Stimulated activated CD8-positive, alpha-beta memory T cell treated with anti-CD3 and anti-CD28 coated beads, Interleukin-12 subunit alpha, Interleukin-12 subunit beta, amount 100 ng/mL, for 4 hours (primary cell): ENCODE measurements around the gene NXNL2.

ENCODE experiments used
- DNase-seq: peaks from one replicate; pipeline ENCODE4 v3.0.0-alpha.2; 2020; ENCODE audit warnings: low read depth

The NXNL2 gene

DNA sequence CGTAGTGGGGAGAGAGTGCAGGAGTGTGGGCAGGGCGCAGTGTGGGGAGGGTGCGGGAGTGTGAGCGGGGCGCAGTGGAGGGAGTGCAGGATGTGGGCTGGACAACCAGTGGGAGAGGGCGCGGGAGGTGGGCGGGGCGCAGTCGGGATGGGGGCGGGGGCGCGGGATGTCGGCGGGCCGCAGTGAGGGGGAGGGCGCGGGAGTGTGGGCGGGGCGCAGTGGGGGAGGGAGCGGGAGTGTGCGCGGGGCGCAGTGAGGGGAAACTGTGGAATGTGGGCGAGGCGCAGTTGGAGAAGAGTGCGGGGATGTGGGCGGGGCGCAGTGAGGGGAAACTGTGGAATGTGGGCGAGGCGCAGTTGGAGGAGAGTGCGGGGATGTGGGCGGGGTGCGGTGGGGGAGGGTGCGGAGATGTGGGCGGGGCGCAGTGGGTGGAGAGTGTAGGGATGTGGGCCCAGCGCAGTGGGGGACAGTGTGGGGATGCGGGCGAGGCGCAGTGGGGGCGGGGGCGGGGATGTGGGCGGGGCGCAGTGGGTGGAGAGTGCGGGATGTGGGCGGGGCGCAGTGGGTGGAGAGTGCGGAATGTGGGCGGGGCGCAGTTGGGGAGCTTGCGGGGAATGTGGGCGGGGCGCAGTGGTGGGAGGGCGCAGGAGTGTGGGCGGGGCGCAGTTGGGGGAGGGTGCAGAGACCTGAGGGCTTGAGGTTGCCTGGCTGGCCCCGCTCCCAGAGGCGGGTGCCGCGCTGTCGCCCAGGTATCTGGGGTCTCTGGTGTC, at the start of gene NXNL2:
Gene NXNL2 (plus strand): TSS at position 723 of the 770 bp plus-strand sequence. CDS start 257 bp downstream, outside the sequence.
- DNase-seq, result peak; percentile 2

DNA sequence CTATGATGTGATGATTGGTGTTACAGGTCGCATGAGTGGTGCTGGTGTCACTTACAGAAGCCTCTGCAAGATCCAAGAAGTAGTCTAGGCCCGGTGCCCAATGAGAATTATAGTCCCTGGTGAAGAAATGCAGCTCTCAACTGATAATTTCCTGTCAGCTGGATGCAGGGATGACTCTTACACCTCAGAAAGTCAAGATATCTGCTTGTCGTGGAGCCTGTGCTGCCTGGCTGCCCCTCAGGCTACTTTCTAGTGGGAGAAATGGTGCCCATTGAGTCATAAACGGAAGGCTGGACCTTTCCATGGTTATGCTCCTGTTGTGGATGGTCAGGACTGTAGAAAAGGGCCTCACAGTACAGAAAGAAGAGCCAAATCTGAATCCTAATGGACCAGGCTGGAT, 46.8 kb upstream of the NXNL2 start:
- no peak for DNase-seq

DNA sequence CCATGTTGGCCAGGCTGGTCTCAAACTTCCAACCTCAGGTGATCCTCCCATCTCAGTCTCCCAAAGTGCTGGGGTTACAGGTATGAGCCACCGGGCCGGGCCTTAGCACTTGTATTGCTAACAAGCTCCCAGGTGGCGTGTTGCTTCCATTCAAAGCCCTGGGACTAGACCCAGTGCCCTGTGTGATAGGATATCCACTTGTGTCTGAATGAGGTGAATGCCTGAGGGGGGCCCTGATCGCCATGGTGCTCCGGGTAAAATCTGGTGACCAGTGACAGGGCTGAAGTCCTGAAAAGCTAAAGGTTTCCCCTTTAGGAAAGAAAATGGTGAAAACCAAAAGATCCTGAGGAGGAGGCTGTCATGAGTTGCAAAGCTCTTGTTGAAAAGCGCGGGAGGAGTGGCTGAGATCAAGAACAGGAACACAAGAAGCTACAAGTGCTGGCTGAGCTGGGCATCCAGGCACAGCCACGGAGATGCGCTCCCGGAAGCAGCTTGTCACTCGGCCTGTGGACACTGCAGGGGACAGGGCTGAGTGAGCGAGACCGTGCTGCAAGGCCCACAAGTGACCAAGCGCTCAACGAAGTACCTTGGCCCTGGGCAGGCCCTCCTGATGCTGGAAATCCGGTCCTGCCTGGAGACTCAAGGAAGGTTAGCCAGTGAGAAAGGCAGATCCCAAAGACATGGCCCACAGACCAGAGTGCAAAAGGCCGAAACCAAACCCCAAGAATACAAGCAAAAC, 39.8 kb upstream of the NXNL2 start:
- no peak for DNase-seq

DNA sequence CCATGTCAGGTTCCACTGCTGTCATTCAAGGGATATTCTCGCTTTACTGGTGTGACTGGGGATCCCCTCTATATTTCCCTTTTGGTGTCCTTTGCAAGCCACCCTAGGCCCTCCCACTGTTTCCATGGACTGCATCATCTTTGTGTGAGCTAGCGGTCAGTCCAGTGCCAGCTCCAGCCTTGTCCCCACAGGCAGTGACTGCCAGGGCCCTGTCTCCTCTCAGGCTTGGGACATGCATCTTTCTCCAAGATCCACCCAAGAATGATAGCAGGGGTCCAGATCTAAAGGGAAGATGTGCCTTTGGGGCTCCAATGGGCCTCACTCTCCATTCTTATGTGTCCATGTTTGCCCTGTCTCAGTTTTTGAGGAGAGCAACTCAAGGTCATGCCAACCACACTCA, 37.8 kb upstream of the NXNL2 start:
- DNase-seq, result no peak

DNA sequence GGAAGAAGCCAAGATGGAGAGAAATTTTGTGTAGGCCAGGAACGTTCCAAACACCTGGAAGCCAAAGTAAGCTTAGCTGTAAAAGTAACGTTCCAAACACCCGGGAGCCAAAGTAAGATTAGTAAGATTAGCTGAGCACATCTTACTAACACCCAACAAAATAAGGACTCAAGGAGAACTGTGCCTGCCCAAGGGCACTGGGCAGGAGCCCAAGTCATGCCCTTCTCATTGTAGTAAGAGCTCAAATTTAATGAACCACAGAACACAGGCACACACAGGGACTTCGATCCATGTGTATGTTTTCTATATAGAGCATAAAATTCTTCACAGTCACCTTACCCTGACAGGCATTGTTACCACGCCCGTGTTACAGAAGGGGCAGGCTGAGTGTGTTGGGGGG, 36.1 kb upstream of the NXNL2 start:
- no peak for DNase-seq

DNA sequence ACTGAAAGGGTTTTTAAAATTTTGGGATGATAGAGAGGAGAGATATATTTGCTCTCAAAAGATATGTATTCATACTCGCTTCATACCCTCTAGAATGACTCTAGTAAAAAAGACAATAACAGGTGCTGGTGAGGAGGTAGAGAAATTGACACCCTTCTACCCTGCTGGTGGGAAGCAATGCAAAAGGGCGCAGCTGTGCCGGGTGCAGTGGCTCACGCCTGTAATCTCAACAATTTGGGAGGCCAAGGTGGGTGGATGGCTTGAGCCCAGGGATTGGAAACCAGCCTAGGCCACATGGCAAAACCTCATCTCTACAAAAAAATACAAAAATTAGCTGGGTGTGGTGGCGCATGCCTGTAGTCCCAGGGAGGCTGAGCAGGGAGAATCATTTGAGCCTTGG, 33.9 kb upstream of the NXNL2 start:
- DNase-seq, result no peak

DNA sequence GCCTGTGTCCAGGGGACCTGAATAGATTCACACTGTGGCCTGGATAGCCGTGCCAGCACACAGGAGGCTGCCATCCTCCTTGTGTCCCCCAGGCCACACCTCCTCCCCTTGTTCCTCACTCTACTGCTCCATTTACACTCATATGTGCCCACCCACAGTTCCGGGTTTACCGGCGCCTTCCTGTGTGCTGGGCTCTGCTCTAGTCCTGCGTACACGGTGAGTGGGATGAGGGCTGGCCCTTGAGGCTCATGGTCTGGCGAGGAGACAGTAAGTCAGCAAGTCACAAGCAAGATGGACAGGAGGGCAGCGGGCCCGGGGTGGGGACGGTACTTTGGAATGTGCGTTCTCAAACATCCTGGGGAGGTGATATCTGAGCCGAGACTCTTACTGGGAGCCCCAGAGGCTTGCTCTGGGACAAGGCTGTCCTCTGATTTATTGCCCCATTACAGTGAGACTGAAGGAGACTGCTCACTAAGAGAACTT, 32.4 kb upstream of the NXNL2 start:
- no peak for DNase-seq

DNA sequence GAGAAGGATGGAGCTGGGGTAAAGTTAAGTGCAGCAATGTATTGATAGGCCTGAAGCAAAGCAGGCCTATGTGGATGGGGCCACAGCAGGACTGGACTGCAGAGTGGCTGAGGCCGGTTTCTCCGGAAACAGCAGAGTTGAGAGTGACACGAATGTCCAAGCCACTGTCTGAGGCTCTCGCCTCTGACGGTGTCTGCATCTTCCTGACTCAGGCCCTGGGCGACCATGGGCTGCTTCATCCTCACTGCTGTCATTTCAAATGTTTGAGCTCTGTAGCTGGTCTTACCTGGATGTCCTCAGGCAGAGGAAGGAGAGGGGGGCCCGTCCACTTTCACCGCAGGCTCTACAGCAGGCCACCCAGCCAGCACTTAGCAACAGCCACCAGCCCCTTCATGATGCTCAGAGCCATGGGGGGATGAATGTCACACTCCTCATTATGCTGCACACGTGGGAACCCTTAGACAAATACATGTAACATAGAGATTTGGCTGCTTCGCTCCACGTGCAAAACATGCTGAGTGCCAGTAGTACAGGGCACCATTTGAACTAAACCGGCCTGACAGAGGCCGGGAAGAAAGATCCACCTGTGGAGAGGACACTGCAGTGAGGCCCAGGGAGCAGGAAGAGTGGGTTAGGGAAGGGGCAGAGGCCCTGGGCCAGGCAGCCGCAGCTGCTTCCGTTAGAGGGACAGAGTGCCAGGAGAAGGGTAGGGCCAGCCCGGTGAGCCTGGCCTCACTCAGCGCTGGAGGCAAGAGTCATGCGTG, 31.7 kb upstream of the NXNL2 start:
- no peak for DNase-seq

DNA sequence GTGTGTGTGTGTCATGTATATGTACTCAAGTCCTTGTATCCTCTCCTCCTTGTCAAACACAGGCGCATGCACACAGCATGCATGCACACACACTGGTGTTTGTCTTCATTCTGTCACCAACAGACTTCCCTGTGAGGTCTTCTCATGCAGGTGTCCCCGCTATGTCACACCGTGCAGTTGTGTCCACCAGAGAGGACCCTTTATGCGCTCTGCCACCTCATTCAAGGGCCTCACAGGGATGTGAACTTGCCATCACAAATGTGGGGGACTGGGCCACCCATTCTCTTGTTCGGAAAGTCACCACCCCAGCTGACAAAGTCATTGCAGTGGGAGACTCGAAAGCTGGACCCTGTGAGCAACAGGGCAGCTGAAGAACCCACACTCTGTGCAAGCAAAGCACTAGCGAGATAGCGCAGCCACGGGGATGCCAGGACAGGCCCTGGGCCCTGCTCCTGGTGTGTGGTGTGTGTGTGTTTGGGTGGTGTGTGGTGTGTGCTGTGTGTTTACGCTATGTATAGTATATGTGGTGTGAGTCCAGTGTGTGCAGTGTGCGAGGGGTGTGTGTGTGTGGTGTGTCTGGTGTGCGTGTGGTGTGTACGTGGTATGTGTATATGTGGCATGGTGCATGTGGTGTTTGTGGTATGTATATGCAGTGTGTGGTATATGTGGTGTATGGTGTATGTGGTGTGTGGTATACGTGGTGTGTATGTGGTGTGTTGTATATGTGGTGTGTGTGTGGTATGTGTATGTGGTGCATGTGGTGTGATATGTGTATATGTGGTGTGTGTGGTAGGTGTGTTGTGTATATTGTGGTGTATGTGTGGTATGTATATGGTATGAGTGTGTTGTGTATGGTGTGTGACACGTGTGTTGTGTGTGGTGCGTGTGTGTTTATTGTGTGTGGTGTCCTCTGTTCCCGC, 30.9 kb upstream of the NXNL2 start:
- no peak for DNase-seq

DNA sequence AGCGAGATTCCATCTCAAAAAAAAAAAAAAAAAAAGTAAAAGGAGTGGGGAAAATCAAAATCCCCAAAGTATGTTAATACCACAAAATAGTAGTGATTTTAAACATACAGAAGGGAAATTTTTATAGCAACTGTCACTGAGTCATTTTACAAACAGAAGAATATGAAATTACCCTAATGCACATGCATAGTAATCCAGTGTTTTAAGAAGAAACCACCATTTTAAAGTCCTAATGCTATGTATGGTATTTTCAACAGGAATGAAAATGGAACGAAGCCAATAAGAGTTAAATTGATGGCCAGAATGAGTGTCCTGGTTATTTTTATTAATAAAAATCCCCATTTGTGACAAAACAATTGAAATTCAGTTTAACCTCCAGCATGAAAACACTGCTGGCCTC, 26.7 kb upstream of the NXNL2 start:
- no peak for DNase-seq

DNA sequence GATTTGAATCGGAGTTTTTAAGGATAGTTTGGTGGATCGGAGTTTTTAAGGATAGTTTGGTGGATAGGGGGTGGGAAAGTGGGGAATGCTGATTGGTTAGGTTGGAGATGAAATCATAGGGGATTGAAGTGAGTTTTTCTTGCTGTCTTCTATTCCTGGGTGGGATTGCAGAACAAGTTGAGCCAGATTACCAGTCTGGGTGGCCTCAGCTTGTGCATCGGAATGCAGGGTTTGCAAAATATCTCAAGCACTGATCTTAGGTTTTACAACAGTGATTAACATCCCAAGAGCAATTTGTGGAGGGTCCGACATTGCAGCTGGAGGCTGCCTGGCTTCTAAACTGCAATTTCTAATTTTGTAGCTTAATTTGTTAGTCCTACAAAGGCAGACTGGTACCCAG, 23.1 kb upstream of the NXNL2 start:
- no peak for DNase-seq

DNA sequence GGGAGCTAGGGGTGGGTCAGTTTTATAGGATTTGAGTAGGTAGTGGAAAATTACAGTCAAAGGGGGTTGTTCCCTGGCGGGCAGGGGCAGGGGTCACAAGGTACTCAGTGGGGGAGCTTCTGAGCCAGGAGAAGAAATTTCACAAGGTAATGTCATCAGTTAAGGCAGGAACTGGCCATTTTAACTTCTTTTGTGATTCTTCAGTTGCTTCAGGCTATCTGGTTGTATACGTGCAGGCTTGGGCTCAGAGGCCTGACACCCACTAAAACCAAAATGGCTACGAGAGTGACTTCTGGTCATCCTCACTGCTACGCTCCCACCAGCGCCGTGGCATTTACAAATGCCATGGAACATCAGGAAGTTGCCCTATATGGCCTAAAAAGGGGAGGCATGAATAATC, 20.7 kb upstream of the NXNL2 start:
- no peak for DNase-seq

DNA sequence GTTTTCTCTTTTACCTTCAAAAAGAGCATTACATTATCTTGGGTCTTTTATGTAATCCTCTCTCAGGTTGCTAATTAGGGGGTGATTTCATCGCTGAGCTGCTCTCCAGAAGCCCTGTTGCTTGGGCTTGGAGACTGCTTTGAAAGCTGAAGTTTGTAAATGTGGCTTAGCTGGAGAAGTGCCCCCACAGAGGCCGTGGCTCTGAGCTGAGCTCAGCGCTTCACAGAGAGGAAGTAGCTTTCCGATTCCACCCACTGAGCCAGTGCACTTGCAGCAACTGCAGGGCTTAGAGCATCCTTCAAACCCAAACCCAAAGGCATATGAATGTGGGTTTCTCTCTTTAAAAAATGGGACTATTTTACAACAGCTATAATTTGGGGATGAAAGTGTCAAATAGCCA, 13.7 kb upstream of the NXNL2 start:
- DNase-seq, result no peak

DNA sequence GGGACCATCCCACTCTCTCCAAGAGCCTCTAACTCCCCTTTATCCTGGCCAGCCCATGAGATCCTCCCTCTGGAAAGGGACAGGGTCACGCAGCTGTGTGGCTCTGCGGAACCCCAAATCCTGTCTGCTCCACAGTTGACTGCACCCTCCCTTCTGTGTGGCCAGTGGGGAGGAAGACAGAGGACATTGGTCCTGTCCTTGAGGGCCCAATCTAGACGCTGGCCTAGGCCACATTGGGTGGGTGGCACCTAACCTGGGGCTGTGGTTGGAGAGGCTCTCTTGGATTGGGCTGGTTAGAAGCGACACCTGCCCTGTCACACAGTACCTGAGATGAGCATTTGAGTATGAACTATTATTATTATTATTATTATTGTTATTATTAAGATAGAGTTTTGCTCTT, 12.6 kb upstream of the NXNL2 start:
- no peak for DNase-seq

DNA sequence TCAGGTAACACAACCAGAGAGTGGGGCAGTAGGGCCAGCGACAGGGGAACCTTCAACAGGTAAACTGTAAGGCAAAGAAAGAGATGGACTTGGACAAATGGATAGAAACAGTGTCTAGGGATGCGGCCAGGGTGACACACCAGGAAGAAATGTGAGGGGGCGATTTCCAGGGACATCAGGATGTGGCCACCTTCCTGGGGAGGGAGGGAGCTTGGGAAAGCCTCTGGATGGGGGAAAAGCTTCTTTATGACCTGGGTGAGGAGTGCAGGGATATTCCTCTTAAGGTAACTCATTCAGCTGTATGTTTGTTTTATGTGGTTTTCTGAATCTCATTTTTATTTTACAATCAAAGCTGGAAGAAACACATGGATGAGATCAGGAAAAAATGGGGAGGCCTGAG, 11.9 kb upstream of the NXNL2 start:
- no peak for DNase-seq

DNA sequence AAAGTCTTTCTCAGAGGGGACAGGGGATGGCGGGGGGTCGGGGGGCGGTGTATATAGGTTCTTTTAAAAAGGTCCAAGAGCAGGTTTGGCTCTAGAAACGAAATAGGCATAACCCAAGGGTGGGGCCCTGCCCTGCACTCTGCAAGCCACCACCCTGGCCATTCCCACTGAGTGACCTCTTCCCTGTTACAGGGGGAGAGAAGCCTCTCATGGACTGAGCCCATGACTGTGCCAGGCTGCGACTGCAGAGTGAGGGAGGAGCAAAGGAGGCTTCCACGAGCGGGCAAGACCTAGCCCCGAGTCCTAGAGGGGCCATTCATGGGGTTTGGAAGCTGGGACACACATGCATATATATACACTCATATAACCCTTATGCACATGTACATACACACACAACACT, 10.1 kb upstream of the NXNL2 start:
- DNase-seq, result no peak

DNA sequence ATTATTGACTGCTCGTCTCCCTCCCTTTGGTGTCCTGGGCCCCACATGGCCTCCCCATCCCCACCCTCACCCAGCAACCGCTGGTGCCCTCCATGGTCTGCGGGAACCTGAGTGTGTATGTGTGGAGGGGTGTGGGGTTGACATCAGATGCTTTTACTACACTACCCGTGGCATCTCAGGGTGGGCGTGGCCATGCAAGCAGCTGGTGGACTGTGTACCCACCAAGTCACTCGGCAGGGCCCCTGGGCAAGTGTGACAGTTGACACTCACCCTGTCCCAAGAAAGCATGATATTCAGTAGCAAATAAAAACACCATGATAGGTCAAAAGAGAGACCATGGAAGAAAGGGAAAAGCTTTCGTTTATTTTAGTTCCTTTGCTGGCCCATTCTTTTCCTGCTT, 7.4 kb upstream of the NXNL2 start:
- DNase-seq, result no peak

DNA sequence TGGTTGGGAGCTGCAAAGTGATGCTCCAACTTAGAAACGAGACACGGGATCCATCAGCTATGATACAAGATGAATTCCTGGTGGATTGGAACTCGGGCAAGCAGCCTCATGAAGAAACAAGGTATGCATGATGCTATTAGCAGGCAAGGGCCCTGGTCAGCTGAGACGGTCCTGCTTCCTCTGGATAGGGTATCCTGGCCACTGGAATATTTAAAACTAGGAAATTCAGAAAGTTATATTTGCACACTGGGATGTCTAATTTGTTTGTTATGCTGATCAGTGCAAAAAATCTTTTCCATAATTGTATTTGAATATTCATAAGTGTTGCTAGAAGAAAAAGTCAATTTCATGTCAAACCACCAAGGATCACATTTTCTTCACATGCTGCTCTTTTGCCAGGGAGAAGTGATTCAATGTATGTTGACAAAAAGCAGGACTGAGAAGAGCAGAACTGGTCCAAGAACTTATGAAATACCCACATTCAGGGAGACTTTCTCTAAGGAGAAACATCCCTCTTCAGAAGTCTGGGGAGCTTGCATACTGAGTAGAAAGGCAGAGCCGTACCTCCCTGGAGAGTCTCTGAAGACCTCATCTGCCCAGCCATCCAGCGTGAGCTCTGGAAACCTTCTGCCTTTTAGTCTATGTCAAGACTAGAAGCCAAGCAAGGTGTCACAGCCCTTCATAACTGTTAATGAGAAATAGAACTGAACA, 6.7 kb upstream of the NXNL2 start:
- DNase-seq, result no peak

DNA sequence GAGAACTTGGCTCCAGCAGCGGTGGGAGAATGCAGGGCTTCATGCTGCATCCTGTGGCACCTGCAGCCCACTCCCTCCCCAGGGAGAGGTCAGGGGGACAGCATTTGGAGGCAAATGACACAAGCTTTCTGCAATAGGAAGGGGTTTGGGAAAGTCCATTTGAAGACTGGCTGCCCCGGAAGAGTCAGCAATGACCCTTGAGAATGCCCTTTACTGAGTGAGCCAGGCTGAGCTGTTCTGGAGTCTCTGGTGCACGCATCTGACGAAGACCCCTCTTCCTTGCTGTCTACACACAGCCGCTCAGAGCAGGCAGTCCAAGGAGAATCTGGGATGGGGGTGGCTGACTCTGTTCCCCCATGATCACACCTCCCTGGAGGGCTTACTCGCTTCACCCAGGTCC, 5.5 kb upstream of the NXNL2 start:
- DNase-seq, result no peak

DNA sequence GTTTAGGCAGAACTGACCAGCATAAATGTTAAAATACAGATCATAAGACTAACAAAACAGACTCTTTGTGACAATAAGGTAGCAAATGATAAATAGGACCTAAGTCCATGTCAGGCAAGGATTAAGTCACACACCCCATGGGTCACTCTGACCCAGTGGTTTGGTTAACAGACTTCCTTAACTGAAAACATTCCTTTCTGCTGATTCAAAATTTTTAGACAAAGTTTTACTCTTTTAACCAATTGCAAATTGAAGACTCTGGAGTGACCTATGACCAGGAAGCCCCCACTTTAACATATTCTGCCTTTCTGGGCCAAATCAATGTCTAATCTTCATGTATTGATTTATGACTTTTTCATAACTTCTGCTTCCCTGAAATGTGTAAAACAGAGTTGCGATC, 4.9 kb upstream of the NXNL2 start:
- no peak for DNase-seq
